SKM-1 (cell line): ENCODE results near the gene SMG6.

Experiments used
- DNase-seq: peaks from one replicate; lab custom pipeline; 2025; ENCODE audit not compliant: unreplicated experiment; lab: John Stamatoyannopoulos, UW

The SMG6 gene

GRCh38 chr17:2064147-2064489, 239.5 kb downstream of the SMG6 start:
- DNase-seq = no peak

- no peak for DNase-seq
These were observed 240.1 kb downstream of the SMG6 start for GRCh38 chr17:2063261-2064146.

- no peak for DNase-seq
These were observed 240.9 kb downstream of the SMG6 start for GRCh38 chr17:2062571-2063183.

- DNase-seq = no peak
These were observed 242.1 kb downstream of the SMG6 start for GRCh38 chr17:2061441-2061958.

- DNase-seq = no peak
These were observed 242.7 kb downstream of the SMG6 start for GRCh38 chr17:2060681-2061440.

- DNase-seq = no peak
These were observed 243.3 kb downstream of the SMG6 start for GRCh38 chr17:2060385-2060658.

- DNase-seq = no peak
These were observed 243.8 kb downstream of the SMG6 start for GRCh38 chr17:2059547-2060384.

- no peak for DNase-seq
These were observed 244.7 kb downstream of the SMG6 start for GRCh38 chr17:2058586-2059546.

GRCh38 chr17:2057760-2058585, 245.6 kb downstream of the SMG6 start:
- no peak for DNase-seq

- no peak for DNase-seq
These were observed 246.3 kb downstream of the SMG6 start for GRCh38 chr17:2057175-2057759.

- no peak for DNase-seq
These were observed 247.1 kb downstream of the SMG6 start for GRCh38 chr17:2056206-2057174.

- DNase-seq = no peak
These were observed 248.0 kb downstream of the SMG6 start for GRCh38 chr17:2055292-2056205.

- peak; percentile 25 for DNase-seq
These were observed 248.9 kb downstream of the SMG6 start, which contains the start of gene HIC1 for GRCh38 chr17:2054512-2055291. HIC1 (plus strand) TSS chr17:2055103; CDS start chr17:2056691, 1,588 bp downstream.

GRCh38 chr17:2054262-2054511, 249.4 kb downstream of the SMG6 start:
- DNase-seq = no peak

- DNase-seq = no peak
These were observed 250.0 kb downstream of the SMG6 start for GRCh38 chr17:2053380-2054261.
